Upper lobe of left lung (tissue), 6 donors: ENCODE measurements around the gene RGP1. TPM values are rescaled to one million over a fixed set of nuclear protein-coding genes. Genes with fewer than 3 reads are reported as not detected.

Experiments used
- ATAC-seq, 2 donors: fragments of 200-7000 bp; cut with Tn5 transposase; one replicate each; pipeline ENCODE4 v1.9.1; 2022; ENCODE audit warnings: mild to moderate bottlenecking in 2 of 2, moderate library complexity in 2 of 2; ENCODE audit not compliant: low FRiP score in 2 of 2
- DNase-seq, 2 donors: peaks; one replicate each; pipeline ENCODE4 v3.0.0-alpha.2; 2019 to 2020
- H3K27ac ChIP-seq, 4 donors: fragments of 200-600 bp; sonication (generic); one replicate each; pipeline ENCODE4 v1.5.1; 2016 to 2019
- H3K27me3 ChIP-seq, 4 donors: fragments of 200-600 bp; sonication (generic); one replicate each; pipeline ENCODE4 v1.5.1; 2017 to 2019
- H3K36me3 ChIP-seq, 4 donors: fragments of 200-600 bp; sonication (generic); one replicate each; pipeline ENCODE4 v1.5.1; 2016 to 2019
- H3K4me1 ChIP-seq, 4 donors: fragments of 200-600 bp; sonication (generic); one replicate each; pipeline ENCODE4 v1.5.1; 2018 to 2019
- H3K4me3 ChIP-seq, 4 donors: fragments of 200-600 bp; sonication (generic); one replicate each; pipeline ENCODE4 v1.5.1; 2017 to 2019; ENCODE audit warnings: mild to moderate bottlenecking in 2 of 4, moderate library complexity in 1 of 4
- H3K9me3 ChIP-seq, 4 donors: fragments of 200-600 bp; sonication (generic); one replicate each; pipeline ENCODE4 v1.5.1; 2018 to 2019
- EP300 ChIP-seq, 4 donors: sonication (generic); formaldehyde crosslinking; IDR thresholded peaks; one replicate each; pipeline ENCODE4 v1.5.1; 2017; ENCODE audit warnings: antibody characterized with exemption in 4 of 4, control low read depth in 2 of 4
- POLR2A ChIP-seq, 4 donors: fragments of 450-650 bp; IDR thresholded peaks; one replicate each; pipeline ENCODE4 v1.5.1; 2016 to 2017; ENCODE audit warnings: antibody characterized with exemption in 4 of 4, mild to moderate bottlenecking in 2 of 4
- POLR2AphosphoS5 ChIP-seq, 2 donors: sonication (generic); formaldehyde crosslinking; IDR thresholded peaks; one replicate each; pipeline ENCODE4 v1.5.1; 2017; ENCODE audit warnings: antibody characterized with exemption in 2 of 2
- WGBS, 2 donors: methylation state at CpG; one replicate each; pipeline ENCODE4 v1.1.5; 2017 to 2018; 5-methylcytosine and 5-hydroxymethylcytosine counted together
- total RNA-seq, 6 donors: library from RNA; depleted of rRNA in 4 of 6; stranded (reverse); fragments of >200 nt in 4 of 6; gene quantifications; one replicate each; pipeline versions ENCODE4 v1.1.0 to v1.2.1, GENCODE V29; 2016 to 2021
- TF ChIP-seq, protein P1 (sequence below), 6 experiments: fragments of 450-650 bp in 4 of 6; fragments of 200-600 bp in 2 of 6; sonication (generic) in 2 of 6; IDR thresholded peaks; one replicate each; pipeline ENCODE4 v1.5.1; 2016 to 2019; ENCODE audit warnings: antibody characterized with exemption in 6 of 6
- donor health status: DM: no; HTN: no; CAD: no; lungs with moderate emphysema.
- donor health status: DM: no; HTN: yes; CAD: no; lungs with severe emphysema.

The RGP1 gene
- total RNA-seq, 6 donors from 2014 or later = 20.1 to 34.4 (median 23.5) TPM

DNA sequence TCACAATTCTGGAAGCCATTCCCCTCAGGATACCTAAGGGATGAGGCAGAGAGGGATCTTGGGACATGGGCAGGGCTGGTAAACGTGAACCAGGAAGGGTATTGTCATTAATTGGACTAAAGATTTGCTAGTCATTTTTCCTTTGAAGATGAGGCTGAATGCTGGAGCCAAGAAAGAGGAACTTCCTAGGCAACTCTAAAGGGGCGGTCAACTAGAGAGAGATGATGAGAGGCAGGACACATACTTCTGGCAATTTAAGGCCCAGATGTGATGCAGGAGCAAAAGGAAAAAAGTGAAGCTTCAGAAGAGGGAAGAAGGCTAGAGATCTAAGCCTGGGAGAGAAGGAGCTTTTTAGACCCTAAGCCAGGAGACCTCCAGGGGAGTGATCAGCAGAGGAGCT lies 5.6 kb upstream of the RGP1 start:
- DNase-seq (no peak), ATAC-seq (no peak)
- H3K36me3 ChIP-seq = peaks cover 32 to 66% (median 59%) of the 10 kb centered on the region in 4 donors

DNA sequence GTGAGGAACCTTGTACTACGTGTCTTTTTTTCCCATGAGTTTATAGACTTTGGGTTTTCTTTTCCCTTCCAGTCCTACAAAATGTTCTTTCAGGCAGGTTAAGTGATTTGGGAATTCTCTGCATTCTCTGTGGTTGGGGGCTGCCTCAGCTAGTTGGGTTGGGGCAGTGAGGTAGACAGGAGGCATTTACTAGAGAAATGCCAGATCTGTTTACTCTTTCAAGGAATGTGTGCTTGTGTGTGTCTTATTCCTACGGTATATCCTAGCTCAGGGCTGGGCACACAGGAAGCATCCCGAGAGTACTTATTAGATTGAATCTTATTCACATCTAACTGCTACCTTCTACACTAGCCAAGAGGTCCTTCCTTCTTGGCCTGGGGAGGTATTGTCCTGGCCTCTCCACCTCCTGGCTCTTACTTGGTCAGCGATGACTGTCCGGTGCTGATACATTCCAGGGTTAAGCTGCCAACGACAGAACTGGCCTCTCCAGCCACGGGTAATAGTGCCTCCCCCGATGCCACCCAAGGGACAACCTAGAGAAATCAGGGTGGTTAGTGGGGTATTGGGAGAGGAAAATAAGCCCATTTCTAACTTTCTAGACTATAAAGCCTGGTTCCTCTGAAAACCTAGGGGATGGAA lies 5.1 kb upstream of the RGP1 start:
- no peak for DNase-seq
- H3K4me1 ChIP-seq = peaks cover 21 to 52% (median 37%) of the 10 kb centered on the region in 4 donors
- peaks cover 27 to 60% (median 53%) of the 10 kb centered on the region in 4 donors for H3K36me3 ChIP-seq
- H3K9me3 ChIP-seq = no peaks in the 10 kb centered on the region
- no peak for TF ChIP-seq POLR2A (IDR thresholded peaks at IDR 0.05)
- TF ChIP-seq POLR2AphosphoS5 (IDR thresholded peaks at IDR 0.05) = no peak
- 84 to 88% methylated on average over 8 of the region's 8 CpGs for WGBS, 2 donors
- ATAC-seq = no peak
- H3K27ac ChIP-seq = peak overlapping the region in 3 of 4 donors; percentile 37 to 43 (median 38)
- H3K4me3 ChIP-seq = no peak overlapping the region
- H3K27me3 ChIP-seq = no peaks in the 10 kb centered on the region

More for the DNA sequence above, 5.6 kb upstream of the RGP1 start:
- Histone ChIP-seq H3K27ac (peak overlapping the region in 2 of 4 donors; percentile 37 to 38), H3K9me3 (no peaks in the 10 kb centered on the region), H3K27me3 (no peaks in the 10 kb centered on the region), H3K4me3 (no peak overlapping the region), H3K4me1 (peaks cover 21 to 51% (median 37%) of the 10 kb centered on the region in 4 donors)
- TF ChIP-seq EP300 (IDR thresholded peaks at IDR 0.05) = no peak
- no peak for TF ChIP-seq POLR2A (IDR thresholded peaks at IDR 0.05)
- no peak for TF ChIP-seq POLR2AphosphoS5 (IDR thresholded peaks at IDR 0.05)
- TF ChIP-seq, protein P1, sequence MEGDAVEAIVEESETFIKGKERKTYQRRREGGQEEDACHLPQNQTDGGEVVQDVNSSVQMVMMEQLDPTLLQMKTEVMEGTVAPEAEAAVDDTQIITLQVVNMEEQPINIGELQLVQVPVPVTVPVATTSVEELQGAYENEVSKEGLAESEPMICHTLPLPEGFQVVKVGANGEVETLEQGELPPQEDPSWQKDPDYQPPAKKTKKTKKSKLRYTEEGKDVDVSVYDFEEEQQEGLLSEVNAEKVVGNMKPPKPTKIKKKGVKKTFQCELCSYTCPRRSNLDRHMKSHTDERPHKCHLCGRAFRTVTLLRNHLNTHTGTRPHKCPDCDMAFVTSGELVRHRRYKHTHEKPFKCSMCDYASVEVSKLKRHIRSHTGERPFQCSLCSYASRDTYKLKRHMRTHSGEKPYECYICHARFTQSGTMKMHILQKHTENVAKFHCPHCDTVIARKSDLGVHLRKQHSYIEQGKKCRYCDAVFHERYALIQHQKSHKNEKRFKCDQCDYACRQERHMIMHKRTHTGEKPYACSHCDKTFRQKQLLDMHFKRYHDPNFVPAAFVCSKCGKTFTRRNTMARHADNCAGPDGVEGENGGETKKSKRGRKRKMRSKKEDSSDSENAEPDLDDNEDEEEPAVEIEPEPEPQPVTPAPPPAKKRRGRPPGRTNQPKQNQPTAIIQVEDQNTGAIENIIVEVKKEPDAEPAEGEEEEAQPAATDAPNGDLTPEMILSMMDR (IDR thresholded peaks at IDR 0.05) = no peak
- WGBS, 2 donors = 56 to 62% methylated on average over 2 of the region's 2 CpGs

DNA sequence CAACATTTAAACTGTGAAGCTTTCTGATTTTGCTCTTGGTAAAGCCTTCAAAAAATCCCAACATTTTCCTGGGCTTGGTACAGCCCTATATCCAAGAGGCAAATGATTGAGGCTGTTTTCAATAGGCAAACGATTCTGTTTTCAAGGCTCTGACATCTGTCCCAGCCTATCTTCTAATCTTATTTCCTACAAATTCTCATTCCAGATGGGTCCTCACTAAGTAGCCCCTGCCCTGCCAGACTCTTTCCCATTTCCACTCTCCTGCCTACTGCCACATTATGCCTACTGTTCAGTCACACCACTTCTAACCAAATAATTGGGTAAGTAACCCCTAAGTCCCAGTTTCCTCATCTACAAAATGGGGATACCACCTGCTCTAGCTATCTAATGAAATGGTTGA lies 3.5 kb upstream of the RGP1 start:
- Histone ChIP-seq H3K4me1 (peaks cover 28 to 65% (median 46%) of the 10 kb centered on the region in 4 donors), H3K36me3 (peaks cover 12 to 47% (median 38%) of the 10 kb centered on the region in 4 donors), H3K27ac (peak overlapping the region in 1 of 4 donors; percentile 97), H3K27me3 (no peaks in the 10 kb centered on the region), H3K4me3 (peak overlapping the region in 3 of 4 donors; percentile 87 to 90 (median 90)), H3K9me3 (no peaks in the 10 kb centered on the region)
- TF ChIP-seq POLR2AphosphoS5 (IDR thresholded peaks at IDR 0.05) (no peak), EP300 (IDR thresholded peaks at IDR 0.05) (no peak), POLR2A (IDR thresholded peaks at IDR 0.05) (no peak)
- TF ChIP-seq, protein P1 (IDR thresholded peaks at IDR 0.05) = no peak
- WGBS, 2 donors = 48 to 58% methylated on average over 1 of the region's 1 CpG
- ATAC-seq = no peak
- no peak for DNase-seq

DNA sequence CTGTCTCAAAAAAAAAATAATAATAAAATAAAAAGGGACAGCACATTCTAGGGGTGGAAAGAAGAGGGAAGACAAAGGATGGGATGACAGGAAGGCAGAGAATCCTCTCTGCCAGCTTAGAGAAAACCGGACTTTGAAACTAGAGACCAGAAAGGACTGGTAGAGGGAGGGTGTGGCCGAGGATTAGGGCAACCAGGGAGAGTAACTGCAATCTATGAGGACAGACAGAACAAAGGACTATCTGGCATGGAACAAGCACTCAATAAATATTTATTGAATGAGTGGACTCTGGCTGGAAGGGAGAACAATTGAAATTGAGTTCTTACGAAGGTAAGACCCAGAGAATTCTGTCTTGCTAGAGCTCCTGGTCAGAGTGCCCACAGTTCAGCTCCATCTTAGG lies 2.5 kb upstream of the RGP1 start:
- 27 to 42% methylated on average over 3 of the region's 3 CpGs for WGBS, 2 donors
- TF ChIP-seq, protein P1 (IDR thresholded peaks at IDR 0.05) = no peak
- TF ChIP-seq POLR2AphosphoS5 (IDR thresholded peaks at IDR 0.05) (no peak), EP300 (IDR thresholded peaks at IDR 0.05) (no peak), POLR2A (IDR thresholded peaks at IDR 0.05) (no peak)
- Histone ChIP-seq H3K27me3 (no peaks in the 10 kb centered on the region), H3K4me1 (peaks cover 32 to 68% (median 46%) of the 10 kb centered on the region in 4 donors), H3K9me3 (no peaks in the 10 kb centered on the region), H3K4me3 (peak overlapping the region in 3 of 4 donors; percentile 87 to 90 (median 90)), H3K27ac (peak overlapping the region in 1 of 4 donors; percentile 97), H3K36me3 (peaks cover 12 to 48% (median 39%) of the 10 kb centered on the region in 4 donors)
- DNase-seq (no peak), ATAC-seq (no peak)

DNA sequence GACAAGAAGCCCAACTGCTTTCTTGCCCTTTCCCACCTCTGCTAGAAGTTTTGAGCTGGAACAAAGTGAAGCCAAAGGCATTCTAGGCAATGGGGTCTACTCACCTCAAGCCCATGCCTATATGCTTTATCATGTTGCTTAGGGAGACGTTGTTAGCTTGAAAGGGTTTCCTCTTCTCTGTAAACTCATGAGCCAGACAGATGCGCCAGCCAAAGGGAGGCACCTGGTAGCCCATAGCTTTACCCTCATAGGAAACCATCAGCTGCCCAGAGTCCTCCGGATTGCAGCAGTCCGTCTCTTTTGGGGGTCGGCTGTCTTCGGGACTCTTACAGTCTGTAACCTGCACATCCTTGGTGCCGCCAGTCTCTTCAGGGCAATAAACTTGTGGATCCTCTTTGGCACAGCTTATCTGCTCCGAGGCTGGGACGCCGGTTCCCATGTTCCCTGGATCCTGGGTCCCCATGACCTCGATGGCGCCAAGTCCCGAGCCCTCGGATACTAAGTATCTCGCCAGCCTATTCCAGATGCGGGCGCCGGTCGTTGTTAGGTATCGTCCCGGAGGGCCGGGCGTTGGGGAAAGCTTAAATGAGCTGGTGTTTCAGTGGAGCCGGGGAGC lies 737 bp upstream of the RGP1 start:
- peak overlapping the region; percentile 90 to 97 (median 94) for H3K27ac ChIP-seq
- DNase-seq (no peak), ATAC-seq (no peak)
- no peaks in the 10 kb centered on the region for H3K9me3 ChIP-seq
- H3K27me3 ChIP-seq = no peaks in the 10 kb centered on the region
- peaks cover 15 to 48% (median 41%) of the 10 kb centered on the region in 4 donors for H3K36me3 ChIP-seq
- 0% methylated on average over 1 to 24 of the region's 24 CpGs for WGBS, 2 donors
- TF ChIP-seq EP300 (IDR thresholded peaks at IDR 0.05) (no peak), POLR2AphosphoS5 (IDR thresholded peaks at IDR 0.05) (no peak), POLR2A (IDR thresholded peaks at IDR 0.05) (no peak)
- TF ChIP-seq, protein P1 (IDR thresholded peaks at IDR 0.05) = no peak
- peak overlapping the region; percentile 76 to 90 (median 88) for H3K4me3 ChIP-seq
- H3K4me1 ChIP-seq = peaks cover 32 to 66% (median 45%) of the 10 kb centered on the region in 4 donors
